GM10266 (cell line): ENCODE results near the gene PCNX2.
"Not testable (repeated sequence)": the region's sequence is repeated elsewhere in the genome, so short reads cannot be mapped to it uniquely, and the experiment has no call there.

ENCODE experiments used
- DNase-seq: peaks from one replicate; pipeline ENCODE4 v3.0.0; 2012; ENCODE audit errors: extremely low spot score
- CTCF ChIP-seq: IDR thresholded peaks from 2 replicates; pipeline ENCODE4 v1.5.1; 2012; ENCODE audit warnings: mild to moderate bottlenecking, low read depth; ENCODE audit not compliant: control insufficient read depth, insufficient read depth; ENCODE audit errors: missing control alignments

The PCNX2 gene

GRCh38 chr1:233140499-233140898 lies 155.0 kb downstream of the PCNX2 start:
- TF ChIP-seq CTCF: no peak
- DNase-seq: no peak

DNA sequence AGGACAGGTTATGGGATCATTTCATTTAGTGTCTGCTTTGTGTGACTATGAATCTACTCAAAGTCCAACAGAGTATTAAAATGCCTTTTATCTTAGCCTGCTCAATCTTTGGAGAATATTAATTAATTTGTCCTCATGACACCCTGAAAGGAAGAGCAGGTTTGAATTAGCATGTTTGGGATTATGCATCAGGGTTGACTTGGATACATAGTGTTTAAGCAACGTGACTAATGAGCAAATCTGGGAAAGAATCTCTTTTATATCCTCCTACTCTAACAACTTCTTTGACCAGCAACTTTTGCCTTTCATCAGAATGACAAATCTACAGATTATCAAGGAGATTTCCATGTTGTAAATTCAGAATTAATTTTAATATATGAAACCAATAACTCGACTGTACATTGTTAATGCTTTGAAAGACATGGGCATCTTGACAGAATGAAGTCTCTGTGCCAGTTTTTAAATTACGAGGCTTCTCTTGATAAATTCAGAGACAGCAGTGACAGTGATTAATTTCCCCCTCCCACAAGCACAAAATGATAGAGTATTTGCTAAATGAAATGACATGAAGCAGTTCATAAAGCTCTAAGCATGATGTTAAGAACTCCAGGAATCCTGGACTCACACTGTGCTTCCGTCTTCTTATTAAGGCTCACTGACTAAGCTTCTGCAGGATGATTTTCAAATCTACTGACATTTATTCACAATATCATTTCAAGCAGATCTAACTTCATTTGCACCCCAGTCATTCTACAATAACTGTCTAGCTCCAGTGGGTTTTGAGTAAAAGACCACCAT lies 156.5 kb downstream of the PCNX2 start:
- TF ChIP-seq CTCF: no peak
- DNase-seq: no peak

- no peak for DNase-seq
- TF ChIP-seq CTCF: no peak
Observed at GRCh38 chr1:233135833-233136232, 159.7 kb downstream of the PCNX2 start.

GRCh38 chr1:233132445-233132844 lies 163.1 kb downstream of the PCNX2 start:
- DNase-seq: no peak
- no peak for TF ChIP-seq CTCF

DNA sequence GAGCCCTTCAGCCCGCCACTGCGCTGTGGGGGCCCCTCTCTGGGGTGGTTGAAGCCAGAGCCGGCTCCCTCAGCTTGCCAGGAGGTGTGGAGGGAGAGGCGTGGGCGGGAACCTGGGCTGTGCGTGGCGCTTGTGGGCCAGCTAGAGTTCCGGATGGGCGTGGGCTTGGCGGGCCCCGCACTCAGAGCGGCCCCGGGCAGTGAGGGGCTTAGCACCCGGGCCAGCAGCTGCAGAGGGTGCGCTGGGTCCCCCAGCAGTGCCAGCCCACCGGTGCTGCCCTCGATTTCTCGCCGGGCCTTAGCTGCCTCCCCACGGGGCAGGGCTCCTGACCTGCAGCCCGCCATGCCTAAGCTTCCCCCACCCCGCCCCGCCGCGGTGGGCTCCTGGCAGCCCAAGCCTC lies 166.5 kb downstream of the PCNX2 start:
- not testable (repeated sequence) for DNase-seq

DNA sequence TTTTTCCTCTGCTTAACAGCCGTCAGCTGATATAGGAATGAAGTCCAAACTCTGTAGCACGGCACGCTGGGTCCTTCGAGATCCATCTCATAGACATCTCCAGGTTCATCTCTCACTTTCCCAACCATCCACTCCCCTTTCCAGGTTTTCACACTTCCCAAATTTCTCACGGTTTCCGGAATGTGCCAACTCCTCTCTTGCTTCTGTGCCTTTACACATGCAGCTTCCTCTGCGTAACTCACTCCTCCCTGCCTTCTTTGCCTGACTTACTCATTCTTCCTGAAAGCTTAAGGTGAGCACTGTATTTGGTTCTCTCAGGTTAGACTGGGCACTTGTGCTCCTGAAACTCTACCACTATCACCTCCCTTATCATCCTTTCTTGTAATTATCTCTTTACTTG lies 168.4 kb downstream of the PCNX2 start:
- TF ChIP-seq CTCF: no peak
- DNase-seq: no peak

DNA sequence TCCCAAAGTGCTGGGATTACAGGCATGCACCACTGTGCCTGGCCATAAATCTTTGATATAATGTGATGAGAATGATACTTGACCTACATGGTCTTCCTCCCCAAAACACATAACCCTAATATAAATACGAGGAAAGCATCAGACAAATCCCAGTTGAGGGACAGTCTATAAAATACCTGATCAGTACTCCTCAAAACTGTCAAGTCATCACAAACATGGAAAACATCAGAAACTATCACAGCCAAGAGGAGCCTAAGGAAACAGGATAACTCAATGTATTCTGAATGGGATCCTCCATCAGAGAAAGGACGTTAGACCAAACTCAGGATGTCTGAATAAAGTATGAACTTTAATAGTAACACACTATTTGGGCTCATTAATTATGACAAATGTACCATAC lies 172.7 kb downstream of the PCNX2 start:
- TF ChIP-seq CTCF: no peak
- DNase-seq: no peak

DNA sequence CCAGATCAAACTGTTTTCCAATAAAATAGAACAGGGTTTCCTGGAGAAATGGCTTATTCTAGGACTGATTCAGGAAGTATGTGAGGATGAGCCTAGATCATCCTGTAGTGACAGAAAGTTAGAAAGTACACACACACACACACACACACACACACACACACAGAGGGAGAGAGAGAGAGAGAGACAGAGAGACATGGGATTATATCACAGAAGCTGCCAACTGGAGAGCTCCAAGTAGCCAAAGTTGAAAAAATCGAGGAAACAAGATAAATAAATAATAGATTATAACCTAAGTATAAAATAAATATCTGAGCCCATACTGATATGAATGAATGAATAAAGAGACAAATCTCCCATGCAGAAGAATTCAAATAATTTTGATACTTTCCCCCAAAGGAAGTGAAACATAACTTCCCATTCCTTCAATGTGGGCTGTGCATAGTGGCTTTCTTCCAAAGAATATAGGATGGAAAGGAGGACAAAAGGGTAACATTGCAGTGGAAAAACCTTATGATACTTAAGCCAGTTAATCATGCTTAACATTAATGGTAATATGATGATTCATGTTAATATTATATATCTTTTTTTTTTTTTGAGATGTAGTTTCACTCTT lies 173.5 kb downstream of the PCNX2 start:
- TF ChIP-seq CTCF: no peak
- no peak for DNase-seq
